ENCODE data around the gene PRKD1.
"Not testable (repeated sequence)": the region's sequence is repeated elsewhere in the genome, so short reads cannot be mapped to it uniquely, and the experiment has no call there.

The PRKD1 gene

GRCh38 chr14:29734732-29735131, 192.9 kb downstream of the PRKD1 start:
- TF ChIP-seq CTCF (IDR thresholded peaks at IDR 0.05; ENCODE audit: low read length), result no peak
- no peak for TF ChIP-seq EZH2 (IDR thresholded peaks at IDR 0.05; ENCODE audit: borderline replicate concordance, low read length)
- H3K9me2 ChIP-seq (ENCODE audit: low read depth, low read length), result no peaks in the 10 kb centered on the region

DNA sequence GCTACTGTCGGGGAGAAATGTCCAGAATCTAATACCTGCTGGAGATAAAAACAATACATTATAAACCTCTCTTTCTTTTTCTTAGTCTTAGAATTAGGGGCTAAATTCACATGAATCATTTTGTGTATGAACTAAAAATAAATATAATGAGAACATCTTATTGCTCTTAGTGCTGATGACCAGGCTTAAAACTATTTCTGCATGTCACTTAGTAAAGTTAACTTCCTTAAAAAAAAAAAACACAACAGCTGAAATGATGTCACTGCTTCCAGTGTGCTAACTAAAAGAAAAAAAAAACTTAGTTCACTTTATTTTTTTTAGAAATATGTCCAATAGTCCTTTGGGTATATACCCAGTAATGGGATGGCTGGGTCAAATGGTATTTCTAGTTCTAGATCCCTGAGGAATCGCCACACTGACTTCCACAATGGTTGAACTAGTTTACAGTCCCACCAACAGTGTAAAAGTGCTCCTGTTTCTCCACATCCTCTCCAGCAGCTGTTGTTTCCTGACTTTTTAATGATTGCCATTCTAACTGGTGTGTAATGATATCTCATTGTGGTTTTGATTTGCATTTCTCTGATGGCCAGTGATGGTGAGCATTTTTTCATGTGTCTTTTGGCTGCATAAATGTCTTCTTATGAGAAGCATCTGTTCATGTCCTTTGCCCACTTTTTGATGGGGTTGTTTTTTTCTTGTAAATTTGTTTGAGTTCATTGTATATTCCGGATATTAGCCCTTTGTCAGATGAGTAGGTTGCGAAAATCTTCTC, 200.9 kb downstream of the PRKD1 start:
- not testable (repeated sequence) for H3K4me1 ChIP-seq (ENCODE audit: insufficient read depth, low read length, severe bottlenecking); H3K9me3 ChIP-seq (ENCODE audit: low read length); H3F3A ChIP-seq (ENCODE audit: insufficient read depth, low read length); H3K27ac ChIP-seq (ENCODE audit: low read depth, low read length, poor library complexity, severe bottlenecking); H3K4me3 ChIP-seq (ENCODE audit: low read depth, low read length, poor library complexity, severe bottlenecking); H3K9me2 ChIP-seq (ENCODE audit: low read depth, low read length); H3K4me2 ChIP-seq (ENCODE audit: low read length); H3K36me3 ChIP-seq (ENCODE audit: insufficient read depth, low read length); H3K9ac ChIP-seq (ENCODE audit: low read length); H4K20me1 ChIP-seq (ENCODE audit: insufficient read depth, low read length); H3K79me2 ChIP-seq (ENCODE audit: insufficient read depth, low read length); H3K27me3 ChIP-seq (ENCODE audit: insufficient read depth, low read length); H2AFZ ChIP-seq (ENCODE audit: low read length)

More at GRCh38 chr14:29734732-29735131, 192.9 kb downstream of the PRKD1 start:
- H3K4me3 ChIP-seq (ENCODE audit: low read depth, low read length, poor library complexity, severe bottlenecking), result no peak overlapping the region
- no peaks in the 10 kb centered on the region for H3K9me3 ChIP-seq (ENCODE audit: low read length)
- H3K9ac ChIP-seq (ENCODE audit: low read length), result no peak overlapping the region
- H3K27ac ChIP-seq (ENCODE audit: low read depth, low read length, poor library complexity, severe bottlenecking), result no peak overlapping the region
- H3K27me3 ChIP-seq (ENCODE audit: insufficient read depth, low read length), result no peaks in the 10 kb centered on the region
- H3K4me2 ChIP-seq (ENCODE audit: low read length), result no peak overlapping the region
- H3K79me2 ChIP-seq (ENCODE audit: insufficient read depth, low read length), result no peaks in the 10 kb centered on the region
- H3K4me1 ChIP-seq (ENCODE audit: insufficient read depth, low read length, severe bottlenecking), result no peaks in the 10 kb centered on the region
- no peaks in the 10 kb centered on the region for H3F3A ChIP-seq (ENCODE audit: insufficient read depth, low read length)
- no peaks in the 10 kb centered on the region for H4K20me1 ChIP-seq (ENCODE audit: insufficient read depth, low read length)
- no peaks in the 10 kb centered on the region for H3K36me3 ChIP-seq (ENCODE audit: insufficient read depth, low read length)
- no peak overlapping the region for H2AFZ ChIP-seq (ENCODE audit: low read length)

DNA sequence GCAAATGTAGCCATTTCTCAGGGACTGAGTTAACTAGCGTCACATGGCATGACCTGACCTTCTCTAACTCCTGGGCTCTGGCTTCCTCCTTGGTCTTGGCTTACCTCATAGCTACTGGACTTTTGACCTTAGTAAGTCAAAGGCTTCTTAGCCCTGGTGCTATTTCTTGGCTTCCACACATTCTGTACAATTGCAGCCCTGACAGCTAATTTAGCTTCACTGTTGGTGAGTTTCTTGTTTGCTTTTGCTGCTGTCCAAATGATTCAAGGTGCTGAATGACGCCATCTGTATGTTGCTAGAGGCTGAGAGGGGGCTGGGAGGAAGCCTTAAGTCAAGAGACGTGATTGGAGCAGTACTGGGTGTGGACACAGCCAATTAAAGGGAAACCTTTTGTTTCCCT, 202.7 kb downstream of the PRKD1 start:
- no peaks in the 10 kb centered on the region for H4K20me1 ChIP-seq (ENCODE audit: insufficient read depth, low read length)
- H3K27me3 ChIP-seq (ENCODE audit: insufficient read depth, low read length), result no peaks in the 10 kb centered on the region
- H3K9me3 ChIP-seq (ENCODE audit: low read length), result no peaks in the 10 kb centered on the region
- H3K4me2 ChIP-seq (ENCODE audit: low read length), result no peak overlapping the region
- TF ChIP-seq CTCF (IDR thresholded peaks at IDR 0.05; ENCODE audit: low read length), result no peak
- TF ChIP-seq EZH2 (IDR thresholded peaks at IDR 0.05; ENCODE audit: borderline replicate concordance, low read length), result no peak
- H3K4me1 ChIP-seq (ENCODE audit: insufficient read depth, low read length, severe bottlenecking), result no peaks in the 10 kb centered on the region
- no peak overlapping the region for H3K9ac ChIP-seq (ENCODE audit: low read length)
- no peak overlapping the region for H3K27ac ChIP-seq (ENCODE audit: low read depth, low read length, poor library complexity, severe bottlenecking)
- no peaks in the 10 kb centered on the region for H3K79me2 ChIP-seq (ENCODE audit: insufficient read depth, low read length)
- H3F3A ChIP-seq (ENCODE audit: insufficient read depth, low read length), result no peaks in the 10 kb centered on the region
- no peak overlapping the region for H2AFZ ChIP-seq (ENCODE audit: low read length)
- no peaks in the 10 kb centered on the region for H3K9me2 ChIP-seq (ENCODE audit: low read depth, low read length)
- no peaks in the 10 kb centered on the region for H3K36me3 ChIP-seq (ENCODE audit: insufficient read depth, low read length)
- no peak overlapping the region for H3K4me3 ChIP-seq (ENCODE audit: low read depth, low read length, poor library complexity, severe bottlenecking)

GRCh38 chr14:29722831-29723230, 204.8 kb downstream of the PRKD1 start:
- Histone ChIP-seq H2AFZ (ENCODE audit: low read length) (no peak overlapping the region), H3K79me2 (ENCODE audit: insufficient read depth, low read length) (no peaks in the 10 kb centered on the region), H3K27ac (ENCODE audit: low read depth, low read length, poor library complexity, severe bottlenecking) (no peak overlapping the region), H3K4me2 (ENCODE audit: low read length) (no peak overlapping the region), H4K20me1 (ENCODE audit: insufficient read depth, low read length) (no peaks in the 10 kb centered on the region), H3K9ac (ENCODE audit: low read length) (no peak overlapping the region), H3K4me1 (ENCODE audit: insufficient read depth, low read length, severe bottlenecking) (no peaks in the 10 kb centered on the region), H3K9me3 (ENCODE audit: low read length) (no peaks in the 10 kb centered on the region), H3K27me3 (ENCODE audit: insufficient read depth, low read length) (no peaks in the 10 kb centered on the region), H3F3A (ENCODE audit: insufficient read depth, low read length) (no peaks in the 10 kb centered on the region), H3K36me3 (ENCODE audit: insufficient read depth, low read length) (no peaks in the 10 kb centered on the region), H3K9me2 (ENCODE audit: low read depth, low read length) (no peaks in the 10 kb centered on the region), H3K4me3 (ENCODE audit: low read depth, low read length, poor library complexity, severe bottlenecking) (no peak overlapping the region)
- TF ChIP-seq CTCF (IDR thresholded peaks at IDR 0.05; ENCODE audit: low read length) (no peak), EZH2 (IDR thresholded peaks at IDR 0.05; ENCODE audit: borderline replicate concordance, low read length) (no peak)
